ENCODE data around the gene LTC4S. TPM values are rescaled to one million over a fixed set of nuclear protein-coding genes. Genes with fewer than 3 reads are reported as not detected.

Gene LTC4S
- not detected in 2 replicates for total RNA-seq

GRCh38 chr5:179793468-179794139 is at the start of gene LTC4S:
Gene LTC4S (plus strand): TSS chr5:179793986. CDS start chr5:179794081, 95 bp downstream.

GRCh38 chr5:179806250-179807048 is 12.7 kb downstream of the LTC4S start, which contains the start of gene MGAT4B:
Gene MGAT4B (minus strand): TSS chr5:179806866. CDS start chr5:179806583, 283 bp downstream.

DNA sequence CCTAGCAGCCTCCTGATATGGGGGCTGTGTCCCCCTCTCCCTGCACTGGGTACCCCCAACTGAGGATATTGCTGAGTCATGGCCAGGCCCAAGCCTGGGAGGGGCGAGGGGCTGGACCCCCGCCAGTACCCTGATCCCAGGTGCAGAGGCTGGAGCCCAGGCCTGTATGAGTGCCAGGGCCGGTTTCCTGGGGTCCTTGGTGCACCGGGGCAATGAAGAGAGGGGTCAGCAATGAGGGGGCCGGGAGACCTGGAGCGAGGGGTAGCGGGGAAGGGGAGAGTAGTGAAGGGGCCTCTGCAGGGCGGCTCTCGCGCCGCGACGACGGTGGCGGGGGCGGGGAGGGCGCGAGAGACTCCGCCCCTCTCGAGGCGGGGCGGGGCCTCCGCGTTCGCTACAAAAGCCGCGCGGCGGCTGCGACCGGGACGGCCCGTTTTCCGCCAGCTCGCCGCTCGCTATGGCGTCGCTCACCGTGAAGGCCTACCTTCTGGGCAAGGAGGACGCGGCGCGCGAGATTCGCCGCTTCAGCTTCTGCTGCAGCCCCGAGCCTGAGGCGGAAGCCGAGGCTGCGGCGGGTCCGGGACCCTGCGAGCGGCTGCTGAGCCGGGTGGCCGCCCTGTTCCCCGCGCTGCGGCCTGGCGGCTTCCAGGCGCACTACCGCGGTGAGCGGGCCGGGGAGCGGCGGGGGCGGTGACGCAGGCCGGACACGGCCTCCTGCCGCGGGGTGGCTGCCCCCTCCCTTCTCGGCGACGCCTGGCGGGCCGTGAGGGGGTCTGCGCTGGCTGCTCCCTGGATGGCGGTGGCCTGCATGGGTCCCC is 26.9 kb downstream of the LTC4S start, which contains the start of gene SQSTM1:
TSS of gene SQSTM1 (plus strand) at position 423 of the 815 bp plus-strand sequence. CDS start at position 455, 32 bp downstream.

Other genes with a start within 250 kb of the LTC4S start
- gene RUFY1, start 243.4 kb upstream of the LTC4S start, total RNA-seq: 46.4 and 47.4 TPM in 2 replicates
- 658 and 814 TPM in 2 replicates for gene HNRNPH1, start 170.3 kb upstream of the LTC4S start, total RNA-seq
- gene CBY3, start 113.0 kb upstream of the LTC4S start, total RNA-seq: not detected in 2 replicates
- 741 and 745 TPM in 2 replicates for gene CANX, start 95.0 kb upstream of the LTC4S start, total RNA-seq
- 4.2 and 7.6 TPM in 2 replicates for gene MAML1, start 61.2 kb upstream of the LTC4S start, total RNA-seq
- gene MGAT4B, start 12.9 kb downstream of the LTC4S start, total RNA-seq: 112 and 129 TPM in 2 replicates
- gene SQSTM1, start 26.9 kb downstream of the LTC4S start, total RNA-seq: 238 and 478 TPM in 2 replicates
- gene MRNIP, start 64.8 kb downstream of the LTC4S start, total RNA-seq: 14.3 and 17.0 TPM in 2 replicates
- gene TBC1D9B, start 113.9 kb downstream of the LTC4S start, total RNA-seq: 40.4 and 41.9 TPM in 2 replicates